HepG2 (cell line): ENCODE results near the gene CCN2. TPM values are rescaled to one million over a fixed set of nuclear protein-coding genes. Genes with fewer than 3 reads are reported as not detected.

ENCODE experiments used
- LBX2 ChIP-seq: sonication (generic); formaldehyde crosslinking; IDR thresholded peaks from 2 replicates; pipeline ENCODE4 v1.5.0; 2020; ENCODE audit warnings: missing genetic modification reagents, mild to moderate bottlenecking, borderline replicate concordance
- MZF1 ChIP-seq: sonication (generic); formaldehyde crosslinking; IDR thresholded peaks from 2 replicates; pipeline ENCODE4 v1.8.1; 2023; ENCODE audit warnings: mild to moderate bottlenecking, missing genetic modification reagents, borderline replicate concordance
- RORA ChIP-seq: sonication (generic); formaldehyde crosslinking; IDR thresholded peaks from 2 replicates; pipeline ENCODE4 v1.5.0; 2020; ENCODE audit warnings: mild to moderate bottlenecking, missing genetic modification reagents, moderate library complexity
- TCF12 ChIP-seq, 2 experiments: fragments of 450-650 bp in 1 of 2; sonication (generic) in 1 of 2; formaldehyde crosslinking in 1 of 2; IDR thresholded peaks; 2 replicates each; pipeline versions ENCODE4 v1.6.1 to v1.8.0; 2017 to 2022; ENCODE audit warnings: antibody characterized with exemption in 1 of 2, mild to moderate bottlenecking in 1 of 2, missing genetic modification reagents in 1 of 2, moderate library complexity in 1 of 2
- TFAP4 ChIP-seq: sonication (generic); IDR thresholded peaks from 2 replicates; pipeline ENCODE4 v1.6.1; 2016; ENCODE audit warnings: low read depth, borderline replicate concordance
- ZBTB38 ChIP-seq: sonication (generic); formaldehyde crosslinking; IDR thresholded peaks from 2 replicates; pipeline ENCODE4 v1.5.1; 2020; ENCODE audit warnings: mild to moderate bottlenecking, missing genetic modification reagents
- ZBTB4 ChIP-seq: sonication (generic); formaldehyde crosslinking; IDR thresholded peaks from 2 replicates; pipeline ENCODE4 v1.4.0; 2020; ENCODE audit warnings: missing genetic modification reagents, mild to moderate bottlenecking, borderline replicate concordance
- ZNF124 ChIP-seq: sonication (generic); formaldehyde crosslinking; IDR thresholded peaks from 2 replicates; pipeline ENCODE4 v1.4.0; 2020; ENCODE audit warnings: missing genetic modification reagents
- ZNF142 ChIP-seq: sonication (generic); formaldehyde crosslinking; IDR thresholded peaks from 2 replicates; pipeline ENCODE4 v1.4.0; 2020; ENCODE audit warnings: missing genetic modification reagents
- ZNF224 ChIP-seq: sonication (generic); formaldehyde crosslinking; IDR thresholded peaks from 2 replicates; pipeline ENCODE4 v1.5.0; 2020; ENCODE audit warnings: mild to moderate bottlenecking, missing genetic modification reagents
- ZNF33B ChIP-seq: sonication (generic); formaldehyde crosslinking; IDR thresholded peaks from 2 replicates; pipeline ENCODE4 v1.5.1; 2020; ENCODE audit warnings: mild to moderate bottlenecking, missing genetic modification reagents
- ZNF589 ChIP-seq: sonication (generic); formaldehyde crosslinking; conservative IDR thresholded peaks from 2 replicates; pipeline ENCODE4 v1.8.0; 2022; ENCODE audit warnings: mild to moderate bottlenecking, moderate library complexity, missing genetic modification reagents
- ZNF609 ChIP-seq: sonication (generic); formaldehyde crosslinking; IDR thresholded peaks from 2 replicates; pipeline ENCODE4 v1.4.0; 2020; ENCODE audit warnings: mild to moderate bottlenecking, missing genetic modification reagents, borderline replicate concordance
- ZNF766 ChIP-seq: sonication (generic); formaldehyde crosslinking; IDR thresholded peaks from 2 replicates; pipeline ENCODE4 v1.5.0; 2020; ENCODE audit warnings: missing genetic modification reagents, borderline replicate concordance
- polyA plus RNA-seq, 8 experiments: library from polyadenylated mRNA; depleted of rRNA in 3 of 8; stranded (reverse) in 7 of 8; unstranded in 1 of 8; fragments of >200 nt; fragmentation: Illumina TruSeq in 4 of 8; extraction: Trizol in 4 of 8; gene quantifications; 2 replicates each; pipeline versions ENCODE4 v1.2.1 to v1.2.3, GENCODE V29; 2011 to 2016; ENCODE audit warnings: low read depth in 4 of 8, missing spikeins in 1 of 8, mixed read lengths in 1 of 8; ENCODE audit not compliant: insufficient read depth in 1 of 8
- total RNA-seq, 5 experiments: library from RNA; depleted of rRNA; stranded (reverse); fragments of >200 nt; fragmentation: Illumina TruSeq; extraction: Trizol; gene quantifications; 2 replicates each; pipeline ENCODE4 v1.2.3, GENCODE V29; 2016; ENCODE audit warnings: low read depth in 1 of 5

The CCN2 gene
- total and polyA plus RNA-seq, 2 of the 13 experiments (the other 11 are each of a cell fraction or from before 2014, with no cell fraction given): 34.7 to 316 TPM

GRCh38 chr6:131981624-131981978, 30.4 kb upstream of the CCN2 start (continued):
- no peak for TF ChIP-seq ZNF609 (CRISPR knock-in tag)
- TF ChIP-seq ZBTB4 (CRISPR knock-in tag): 0 out of 2 replicates have a peak, but pooled peaks have one; percentile 25
- TF ChIP-seq LBX2 (CRISPR knock-in tag): no peak
- no peak for TF ChIP-seq ZNF124
- TF ChIP-seq ZNF766: no peak
- no peak for TF ChIP-seq ZNF589 (CRISPR knock-in tag)
- no peak for TF ChIP-seq TFAP4
- TF ChIP-seq ZNF142 (CRISPR knock-in tag): no peak
- no peak for TF ChIP-seq TCF12 (IDR thresholded peaks at IDR 0.05)
- TF ChIP-seq TCF12 (CRISPR knock-in tag; IDR thresholded peaks at IDR 0.05): no peak
- peak; percentile 58; the same call in 1 of the 2 replicates for TF ChIP-seq ZBTB38 (CRISPR knock-in tag)
- TF ChIP-seq ZNF33B (CRISPR knock-in tag): peak; percentile 33; the same call in 1 of the 2 replicates
- TF ChIP-seq RORA (CRISPR knock-in tag): no peak
- no peak for TF ChIP-seq ZNF224 (CRISPR knock-in tag)
- TF ChIP-seq MZF1 (CRISPR knock-in tag): no peak
